ENCODE results near the gene CYP2A7.
"Not testable (repeated sequence)": the region's sequence is repeated elsewhere in the genome, so short reads cannot be mapped to it uniquely, and the experiment has no call there.

DNA sequence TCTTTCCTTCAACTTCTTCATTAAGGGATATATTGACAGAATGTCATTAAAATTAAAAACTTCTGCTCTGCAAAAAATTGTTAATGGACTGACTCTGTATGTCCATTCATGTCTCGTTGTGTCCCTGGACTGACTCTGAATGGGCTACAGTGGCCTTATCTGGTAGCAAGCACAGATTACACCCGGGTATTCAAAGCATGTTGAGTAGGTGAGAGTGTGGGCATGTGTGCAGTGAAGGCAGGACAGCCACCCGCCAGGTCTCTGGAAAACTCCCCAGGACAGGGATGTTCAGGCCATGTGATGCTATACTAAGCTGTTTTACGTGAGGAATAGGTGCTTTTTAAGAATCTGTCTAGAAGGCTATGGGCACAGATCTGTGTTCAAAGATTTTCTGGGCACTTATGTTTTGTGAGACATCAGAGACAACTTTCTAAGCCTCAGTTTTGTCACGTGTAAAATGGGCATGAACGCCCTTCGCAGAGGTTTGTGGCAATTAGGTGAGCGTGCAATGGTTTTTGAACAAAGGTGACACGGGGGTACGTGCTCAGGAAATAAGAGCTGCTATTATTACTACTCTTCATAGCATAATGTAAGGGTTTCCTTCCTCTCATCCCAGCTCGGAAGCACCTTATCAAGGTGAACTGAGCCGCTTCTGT lies 38.9 kb downstream of the CYP2A7 start:
- TF ChIP-seq, protein P1, sequence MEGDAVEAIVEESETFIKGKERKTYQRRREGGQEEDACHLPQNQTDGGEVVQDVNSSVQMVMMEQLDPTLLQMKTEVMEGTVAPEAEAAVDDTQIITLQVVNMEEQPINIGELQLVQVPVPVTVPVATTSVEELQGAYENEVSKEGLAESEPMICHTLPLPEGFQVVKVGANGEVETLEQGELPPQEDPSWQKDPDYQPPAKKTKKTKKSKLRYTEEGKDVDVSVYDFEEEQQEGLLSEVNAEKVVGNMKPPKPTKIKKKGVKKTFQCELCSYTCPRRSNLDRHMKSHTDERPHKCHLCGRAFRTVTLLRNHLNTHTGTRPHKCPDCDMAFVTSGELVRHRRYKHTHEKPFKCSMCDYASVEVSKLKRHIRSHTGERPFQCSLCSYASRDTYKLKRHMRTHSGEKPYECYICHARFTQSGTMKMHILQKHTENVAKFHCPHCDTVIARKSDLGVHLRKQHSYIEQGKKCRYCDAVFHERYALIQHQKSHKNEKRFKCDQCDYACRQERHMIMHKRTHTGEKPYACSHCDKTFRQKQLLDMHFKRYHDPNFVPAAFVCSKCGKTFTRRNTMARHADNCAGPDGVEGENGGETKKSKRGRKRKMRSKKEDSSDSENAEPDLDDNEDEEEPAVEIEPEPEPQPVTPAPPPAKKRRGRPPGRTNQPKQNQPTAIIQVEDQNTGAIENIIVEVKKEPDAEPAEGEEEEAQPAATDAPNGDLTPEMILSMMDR (IDR thresholded peaks at IDR 0.05) = not testable (repeated sequence)
- not testable (repeated sequence) for TF ChIP-seq POLR2AphosphoS5 (IDR thresholded peaks at IDR 0.05; ENCODE audit: low read depth, low read length)
- TF ChIP-seq, protein P2, sequence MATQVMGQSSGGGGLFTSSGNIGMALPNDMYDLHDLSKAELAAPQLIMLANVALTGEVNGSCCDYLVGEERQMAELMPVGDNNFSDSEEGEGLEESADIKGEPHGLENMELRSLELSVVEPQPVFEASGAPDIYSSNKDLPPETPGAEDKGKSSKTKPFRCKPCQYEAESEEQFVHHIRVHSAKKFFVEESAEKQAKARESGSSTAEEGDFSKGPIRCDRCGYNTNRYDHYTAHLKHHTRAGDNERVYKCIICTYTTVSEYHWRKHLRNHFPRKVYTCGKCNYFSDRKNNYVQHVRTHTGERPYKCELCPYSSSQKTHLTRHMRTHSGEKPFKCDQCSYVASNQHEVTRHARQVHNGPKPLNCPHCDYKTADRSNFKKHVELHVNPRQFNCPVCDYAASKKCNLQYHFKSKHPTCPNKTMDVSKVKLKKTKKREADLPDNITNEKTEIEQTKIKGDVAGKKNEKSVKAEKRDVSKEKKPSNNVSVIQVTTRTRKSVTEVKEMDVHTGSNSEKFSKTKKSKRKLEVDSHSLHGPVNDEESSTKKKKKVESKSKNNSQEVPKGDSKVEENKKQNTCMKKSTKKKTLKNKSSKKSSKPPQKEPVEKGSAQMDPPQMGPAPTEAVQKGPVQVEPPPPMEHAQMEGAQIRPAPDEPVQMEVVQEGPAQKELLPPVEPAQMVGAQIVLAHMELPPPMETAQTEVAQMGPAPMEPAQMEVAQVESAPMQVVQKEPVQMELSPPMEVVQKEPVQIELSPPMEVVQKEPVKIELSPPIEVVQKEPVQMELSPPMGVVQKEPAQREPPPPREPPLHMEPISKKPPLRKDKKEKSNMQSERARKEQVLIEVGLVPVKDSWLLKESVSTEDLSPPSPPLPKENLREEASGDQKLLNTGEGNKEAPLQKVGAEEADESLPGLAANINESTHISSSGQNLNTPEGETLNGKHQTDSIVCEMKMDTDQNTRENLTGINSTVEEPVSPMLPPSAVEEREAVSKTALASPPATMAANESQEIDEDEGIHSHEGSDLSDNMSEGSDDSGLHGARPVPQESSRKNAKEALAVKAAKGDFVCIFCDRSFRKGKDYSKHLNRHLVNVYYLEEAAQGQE (IDR thresholded peaks at IDR 0.05; ENCODE audit: insufficient read depth in 1 of 2, low read depth in 2 of 2, low read length in 1 of 2) = not testable (repeated sequence)
